GM13976 (cell line): ENCODE measurements around the gene PLEKHJ1.

ENCODE experiments used
- DNase-seq: peaks from one replicate; pipeline ENCODE4 v3.0.0; 2012; ENCODE audit warnings: low spot score
- in situ Hi-C: fragments of 300-500 bp; cut with MboI; formaldehyde crosslinking; loops from one replicate; pipeline ENCODE4 v1.12.0; 2022; ENCODE audit warnings: low sequenced_read_pairs, mixed read lengths, inconsistent platforms; ENCODE audit not compliant: unreplicated experiment
- TF ChIP-seq, protein P1 (sequence below): IDR thresholded peaks from 2 replicates; pipeline ENCODE4 v1.5.1; 2012; ENCODE audit warnings: borderline replicate concordance, mild to moderate bottlenecking; ENCODE audit not compliant: insufficient read depth; ENCODE audit errors: extremely low read depth, missing control alignments, control extremely low read depth

PLEKHJ1 gene

GRCh38 chr19:2268861-2269243 is 32.7 kb upstream of the PLEKHJ1 start:
- in situ Hi-C loops = no loop called here
- TF ChIP-seq, protein P1, sequence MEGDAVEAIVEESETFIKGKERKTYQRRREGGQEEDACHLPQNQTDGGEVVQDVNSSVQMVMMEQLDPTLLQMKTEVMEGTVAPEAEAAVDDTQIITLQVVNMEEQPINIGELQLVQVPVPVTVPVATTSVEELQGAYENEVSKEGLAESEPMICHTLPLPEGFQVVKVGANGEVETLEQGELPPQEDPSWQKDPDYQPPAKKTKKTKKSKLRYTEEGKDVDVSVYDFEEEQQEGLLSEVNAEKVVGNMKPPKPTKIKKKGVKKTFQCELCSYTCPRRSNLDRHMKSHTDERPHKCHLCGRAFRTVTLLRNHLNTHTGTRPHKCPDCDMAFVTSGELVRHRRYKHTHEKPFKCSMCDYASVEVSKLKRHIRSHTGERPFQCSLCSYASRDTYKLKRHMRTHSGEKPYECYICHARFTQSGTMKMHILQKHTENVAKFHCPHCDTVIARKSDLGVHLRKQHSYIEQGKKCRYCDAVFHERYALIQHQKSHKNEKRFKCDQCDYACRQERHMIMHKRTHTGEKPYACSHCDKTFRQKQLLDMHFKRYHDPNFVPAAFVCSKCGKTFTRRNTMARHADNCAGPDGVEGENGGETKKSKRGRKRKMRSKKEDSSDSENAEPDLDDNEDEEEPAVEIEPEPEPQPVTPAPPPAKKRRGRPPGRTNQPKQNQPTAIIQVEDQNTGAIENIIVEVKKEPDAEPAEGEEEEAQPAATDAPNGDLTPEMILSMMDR = no peak
- DNase-seq = no peak

GRCh38 chr19:2268480-2268830 is 32.3 kb upstream of the PLEKHJ1 start:
- no peak for DNase-seq
- in situ Hi-C loops = no loop called here
- TF ChIP-seq, protein P1 = no peak

- DNase-seq = peak; percentile 78
- in situ Hi-C loops = no loop called here
- TF ChIP-seq, protein P1 = no peak
Observed at GRCh38 chr19:2266183-2266993, 30.3 kb upstream of the PLEKHJ1 start.

DNA sequence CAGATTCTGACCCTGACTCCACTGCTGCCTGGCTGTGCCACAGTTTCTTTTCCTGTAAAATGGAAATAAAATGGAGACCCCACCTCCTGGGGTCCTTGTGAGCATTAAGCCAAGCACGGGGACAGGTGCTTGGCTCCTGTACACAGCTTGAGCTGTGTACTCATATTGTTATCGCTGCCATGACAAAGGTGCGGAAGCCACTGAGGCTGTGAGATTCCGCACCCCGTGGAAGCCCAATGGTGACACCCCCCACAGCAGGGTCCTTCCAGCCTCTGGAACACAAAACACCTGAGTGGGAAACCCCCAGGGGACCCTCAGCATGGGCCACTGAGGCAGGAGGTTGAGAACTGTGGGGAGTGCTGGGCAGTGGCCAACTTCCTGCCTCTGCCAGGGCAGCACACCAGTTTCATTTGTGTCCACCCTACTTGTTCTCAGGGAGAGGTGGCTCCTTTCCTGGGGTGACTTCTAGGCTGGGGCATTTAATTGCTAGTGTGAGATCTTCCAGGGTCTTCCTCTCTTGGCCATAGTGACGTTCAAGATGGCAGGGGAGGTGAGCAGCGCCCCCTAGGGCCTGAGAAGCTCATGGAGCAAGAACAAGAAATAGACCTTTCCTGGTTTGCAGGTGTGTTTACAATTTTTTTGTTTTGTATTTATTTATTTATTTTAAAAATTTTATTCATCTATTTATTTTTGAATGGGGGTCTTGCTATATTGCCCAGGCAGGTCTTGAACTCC is 25.5 kb upstream of the PLEKHJ1 start:
- no peak for DNase-seq
- in situ Hi-C loops = no loop called here
- TF ChIP-seq, protein P1 = peak; percentile 61

DNA sequence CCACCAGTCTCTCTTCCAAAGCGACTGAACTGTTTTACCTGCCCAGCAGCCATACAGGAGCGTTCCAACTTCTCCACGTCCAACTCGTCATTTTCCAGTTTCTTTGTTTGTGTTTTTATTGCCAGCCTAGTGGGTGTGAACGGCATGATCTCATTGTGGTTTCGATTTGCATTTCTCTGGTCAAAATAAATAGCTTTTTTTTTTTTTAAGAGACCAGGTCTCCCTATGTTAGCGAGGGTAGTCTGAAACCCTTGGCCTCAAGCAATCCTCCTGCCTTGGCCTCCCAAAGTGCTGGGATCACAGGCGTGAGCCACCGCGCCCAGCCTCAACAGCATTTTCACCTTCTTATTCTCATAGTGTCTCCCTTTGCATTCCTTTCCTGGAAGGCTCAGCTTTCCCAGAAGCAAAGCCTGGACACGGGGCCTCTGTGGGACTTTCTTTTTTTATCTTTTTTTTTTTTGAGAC is 24.2 kb upstream of the PLEKHJ1 start:
- TF ChIP-seq, protein P1 = no peak

DNA sequence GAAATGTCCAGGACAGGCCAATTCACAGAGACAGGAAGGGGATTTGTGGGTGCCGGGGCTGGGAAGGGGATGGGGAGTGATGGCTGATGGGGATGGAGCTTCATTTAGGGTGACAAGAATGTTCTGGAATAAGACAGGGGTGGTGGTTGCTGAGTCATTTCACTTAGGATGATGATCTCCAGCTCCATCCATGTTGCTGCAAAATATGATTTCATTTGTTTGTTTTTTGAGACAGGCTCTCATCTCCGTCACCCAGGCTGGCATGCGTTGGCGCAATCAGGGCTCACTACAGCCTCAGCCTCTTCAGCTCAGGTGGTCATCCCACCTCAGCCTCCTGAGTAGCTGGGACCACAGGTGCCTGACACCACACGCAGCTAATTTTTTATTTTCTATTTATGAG is 23.2 kb upstream of the PLEKHJ1 start:
- in situ Hi-C loops = no loop called here
- DNase-seq = no peak
- TF ChIP-seq, protein P1 = no peak

More for the DNA sequence above, 24.2 kb upstream of the PLEKHJ1 start:
- in situ Hi-C loops = no loop called here
- DNase-seq = no peak
